ENCODE results near the gene THSD7B. TPM values are rescaled to one million over a fixed set of nuclear protein-coding genes. Genes with fewer than 3 reads are reported as not detected.

THSD7B gene
- total and polyA plus RNA-seq, 2 of the 13 experiments (the other 11 are each of a cell fraction or from before 2014, with no cell fraction given) = 0.02 TPM; not detected in 1

DNA sequence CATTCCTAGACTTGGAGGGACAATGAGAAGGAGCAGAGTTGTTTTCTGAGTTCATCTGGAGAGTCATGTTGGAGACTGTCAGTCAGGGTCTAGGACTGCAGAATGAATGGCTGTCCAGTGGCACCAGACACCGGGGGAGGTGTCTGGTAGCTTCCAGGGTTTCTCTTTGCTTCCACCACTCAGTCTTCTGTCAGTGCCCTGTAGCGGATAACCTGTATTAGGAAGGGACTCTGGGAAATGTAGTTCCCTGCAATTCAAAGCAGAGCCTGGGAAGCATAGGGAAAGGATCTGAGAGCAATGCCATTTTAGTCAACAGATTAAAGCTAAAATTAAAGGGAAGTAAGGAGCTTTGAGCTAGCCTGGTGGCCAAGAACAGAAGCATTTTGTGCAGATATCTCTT, 257.9 kb downstream of the THSD7B start:
- H3K36me3 ChIP-seq (replicated peaks in 1 of 2; ENCODE audit: control insufficient read depth in 1 of 2, insufficient read depth in 2 of 2, low read length in 2 of 2) = no peaks in the 10 kb centered on the region
- WGBS (ENCODE audit: low lambda C conversion rate) = 8% methylated on average over 2 of the region's 2 CpGs
- no TSS peak for BruUV-seq (replicated peaks)
- TF ChIP-seq POLR2G (IDR thresholded peaks at IDR 0.05; ENCODE audit: low read depth, low read length) = no peak
- TF ChIP-seq POLR2AphosphoS2 (IDR thresholded peaks at IDR 0.05; ENCODE audit: low read depth, low read length) = no peak
- TF ChIP-seq THAP11 (CRISPR knock-in tag; IDR thresholded peaks at IDR 0.05) = 0 out of 2 replicates have a peak, but pooled peaks have one; percentile 19
- TF ChIP-seq MAFF (IDR thresholded peaks at IDR 0.05; ENCODE audit: low read depth, low read length) = no peak
- no peak for TF ChIP-seq ZSCAN5A (CRISPR knock-in tag; IDR thresholded peaks at IDR 0.05; ENCODE audit: borderline replicate concordance)
- no peak for TF ChIP-seq ZNF737 (CRISPR knock-in tag; IDR thresholded peaks at IDR 0.05; ENCODE audit: borderline replicate concordance)
- no peaks in the 10 kb centered on the region for H3K79me2 ChIP-seq (ENCODE audit: insufficient read depth, low read length)
- H3K9me3 ChIP-seq (ENCODE audit: low read length) = no peaks in the 10 kb centered on the region
- no peak overlapping the region for H3K27ac ChIP-seq (ENCODE audit: extremely low read length, insufficient read depth, low read length)
- intact Hi-C loops (cut with micrococcal nuclease; ENCODE audit: unreplicated experiment) = no loop called here
- no peaks in the 10 kb centered on the region for H4K20me1 ChIP-seq (ENCODE audit: insufficient read depth, low read length)
- no peaks in the 10 kb centered on the region for H3K27me3 ChIP-seq (ENCODE audit: control insufficient read depth in 1 of 2, insufficient read depth in 2 of 2, low read length in 2 of 2)
- CTCF ChIA-PET (ENCODE audit: low intra/inter-chr PET ratio, low total read pairs) = no interaction called here
- H3K4me1 ChIP-seq (ENCODE audit: insufficient read depth, low read length) = no peaks in the 10 kb centered on the region
- POLR2A ChIA-PET = no interaction called here
- DNase-seq (ENCODE audit: low spot score) (no peak), ATAC-seq (no peak), FAIRE-seq (no peak)
- no peak overlapping the region for H3K4me3 ChIP-seq (replicated peaks in 1 of 3; ENCODE audit: insufficient read depth in 1 of 3, low read depth in 2 of 3, low read length in 3 of 3)
- no peak overlapping the region for H2AFZ ChIP-seq (ENCODE audit: low read length)
- H3K9ac ChIP-seq (ENCODE audit: insufficient read depth, low read depth, low read length) = no peak overlapping the region
- no peak overlapping the region for H3K4me2 ChIP-seq (ENCODE audit: low read depth, low read length)
- in situ Hi-C loops (cut with HindIII; ENCODE audit: extremely low pct_ligation_motif_present, low pct_unique_long_range_greater_than_20kb) = no loop called here

DNA sequence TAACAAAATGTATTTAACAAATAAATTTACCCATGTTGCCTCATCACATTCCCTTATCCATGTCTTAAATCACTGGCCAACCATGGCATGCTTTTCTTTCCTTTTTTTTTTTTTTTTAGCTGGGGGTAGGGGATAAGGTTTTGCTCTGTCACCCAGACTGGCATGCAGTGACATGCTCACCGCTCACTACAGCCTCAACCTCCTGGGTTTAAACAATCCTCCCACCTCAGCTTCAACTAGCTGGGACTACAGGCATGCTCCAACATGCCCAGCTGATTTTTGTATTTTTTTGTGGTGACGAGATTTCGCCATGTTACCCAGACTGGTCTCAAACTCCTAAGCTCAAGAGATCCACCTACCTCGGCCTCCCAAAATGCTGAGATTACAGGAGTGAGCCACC, 266.4 kb downstream of the THSD7B start:
- H3K9ac ChIP-seq (ENCODE audit: insufficient read depth, low read depth, low read length) = no peak overlapping the region
- TF ChIP-seq ZNF615 (CRISPR knock-in tag; IDR thresholded peaks at IDR 0.05; ENCODE audit: borderline replicate concordance) (no peak), NR2C2 (CRISPR knock-in tag; IDR thresholded peaks at IDR 0.05; ENCODE audit: borderline replicate concordance) (no peak), NFIB (CRISPR knock-in tag; IDR thresholded peaks at IDR 0.05; ENCODE audit: borderline replicate concordance) (no peak), CCAR2 (optimal IDR thresholded peaks at IDR 0.05; ENCODE audit: low read depth, low read length) (no peak), BRF2 (CRISPR knock-in tag; IDR thresholded peaks at IDR 0.05) (no peak), AKAP8 (CRISPR knock-in tag; IDR thresholded peaks at IDR 0.05) (no peak), GPN1 (CRISPR knock-in tag; IDR thresholded peaks at IDR 0.05; ENCODE audit: borderline replicate concordance) (no peak), IRF1 (CRISPR knock-in tag; IDR thresholded peaks at IDR 0.05; ENCODE audit: low read depth) (no peak)
- intact Hi-C loops (cut with micrococcal nuclease; ENCODE audit: unreplicated experiment) (no loop called here), in situ Hi-C loops (cut with HindIII; ENCODE audit: extremely low pct_ligation_motif_present, low pct_unique_long_range_greater_than_20kb) (no loop called here)
- H3K4me2 ChIP-seq (ENCODE audit: low read depth, low read length) = no peak overlapping the region
- POLR2A ChIA-PET = no interaction called here
- DNase-seq (ENCODE audit: low spot score) = no peak
- no peak overlapping the region for H3K27ac ChIP-seq (ENCODE audit: extremely low read length, insufficient read depth, low read length)
- H3K36me3 ChIP-seq (replicated peaks in 1 of 2; ENCODE audit: control insufficient read depth in 1 of 2, insufficient read depth in 2 of 2, low read length in 2 of 2) = no peaks in the 10 kb centered on the region
- no peaks in the 10 kb centered on the region for H3K79me2 ChIP-seq (ENCODE audit: insufficient read depth, low read length)
- no TSS peak for BruUV-seq (replicated peaks)
- ATAC-seq = no peak
- H3K4me3 ChIP-seq (replicated peaks in 1 of 3; ENCODE audit: insufficient read depth in 1 of 3, low read depth in 2 of 3, low read length in 3 of 3) = no peak overlapping the region
- no peak overlapping the region for H2AFZ ChIP-seq (ENCODE audit: low read length)
- WGBS (ENCODE audit: low lambda C conversion rate) = 31% methylated on average over 4 of the region's 4 CpGs
- no peaks in the 10 kb centered on the region for H3K4me1 ChIP-seq (ENCODE audit: insufficient read depth, low read length)
- H3K27me3 ChIP-seq (ENCODE audit: control insufficient read depth in 1 of 2, insufficient read depth in 2 of 2, low read length in 2 of 2) = no peaks in the 10 kb centered on the region
- CTCF ChIA-PET (ENCODE audit: low intra/inter-chr PET ratio, low total read pairs) = no interaction called here
- no peaks in the 10 kb centered on the region for H3K9me3 ChIP-seq (ENCODE audit: low read length)
- H4K20me1 ChIP-seq (ENCODE audit: insufficient read depth, low read length) = no peaks in the 10 kb centered on the region
- no peak for FAIRE-seq

All from HepG2 (cell line).